Measurements from ENCODE around the gene VRK3. TPM values are rescaled to one million over a fixed set of nuclear protein-coding genes. Genes with fewer than 3 reads are reported as not detected.
"Not testable (repeated sequence)": the region's sequence is repeated elsewhere in the genome, so short reads cannot be mapped to it uniquely, and the experiment has no call there.

The VRK3 gene
- total and polyA plus RNA-seq, 4 donors, result 16.2 to 23.6 (median 20.3) TPM

DNA sequence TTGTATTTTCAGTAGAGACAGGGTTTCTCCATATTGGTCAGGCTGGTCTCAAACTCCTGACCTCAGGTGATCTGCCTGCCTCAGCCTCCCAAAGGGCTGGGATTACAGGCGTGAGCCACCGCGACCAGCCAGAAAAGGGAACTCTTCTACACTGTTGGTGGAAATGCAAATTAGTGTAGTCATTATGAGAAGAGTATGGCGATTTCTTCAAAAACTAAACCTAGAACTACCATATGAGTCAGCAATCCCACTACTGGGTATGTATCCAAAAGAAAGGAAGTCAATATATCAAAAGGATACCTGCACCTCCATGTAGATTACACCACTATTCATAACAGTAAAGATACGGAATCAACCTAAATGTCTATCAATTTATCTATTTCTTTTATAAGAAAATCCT, 80.6 kb downstream of the VRK3 start:
- H3K27ac ChIP-seq (ENCODE audit: low read depth in 1 of 2, low read length in 2 of 2); H3K9ac ChIP-seq (ENCODE audit: low read depth in 1 of 2, low read length in 2 of 2); H3K36me3 ChIP-seq (ENCODE audit: control insufficient read depth in 4 of 4, insufficient read depth in 3 of 4, low read depth in 1 of 4, low read length in 3 of 4); H3K27me3 ChIP-seq (ENCODE audit: control insufficient read depth in 4 of 4, insufficient read depth in 4 of 4, low read length in 3 of 4); DNase-seq (ENCODE audit: low spot score); H3K4me3 ChIP-seq (ENCODE audit: low read depth in 1 of 3, low read length in 3 of 3); H3K9me3 ChIP-seq (ENCODE audit: control insufficient read depth in 4 of 4, low read length in 3 of 4); H3K4me1 ChIP-seq (ENCODE audit: control insufficient read depth in 4 of 4, insufficient read depth in 4 of 4, low read length in 3 of 4): not testable (repeated sequence)
- 77% methylated on average over 5 of the region's 5 CpGs for WGBS

DNA sequence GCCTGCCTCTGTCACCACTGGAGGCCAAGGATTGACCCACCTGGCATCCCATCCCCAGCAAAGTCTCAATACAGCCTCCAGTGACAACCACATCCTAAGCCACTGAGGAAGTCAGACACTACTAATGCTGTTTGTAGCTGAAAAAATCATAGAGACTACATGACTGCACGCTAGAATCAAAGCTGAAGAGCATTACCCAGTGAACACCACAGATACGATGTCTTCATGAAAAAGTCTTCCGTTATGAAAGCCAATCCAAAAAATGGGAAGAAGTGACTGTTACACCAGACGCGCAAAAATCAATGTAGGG, 84.7 kb downstream of the VRK3 start:
- TF ChIP-seq HNF4G (IDR thresholded peaks at IDR 0.05) (no peak), RAD21 (IDR thresholded peaks at IDR 0.05) (no peak), RXRA (IDR thresholded peaks at IDR 0.05) (no peak), SP1 (IDR thresholded peaks at IDR 0.05) (no peak), NR2F2 (IDR thresholded peaks at IDR 0.05) (no peak), HNF4A (conservative IDR thresholded peaks at IDR 0.05) (no peak), GABPA (IDR thresholded peaks at IDR 0.05 in 1 of 2, conservative IDR thresholded peaks at IDR 0.05 in 1 of 2) (no peak), FOXA2 (IDR thresholded peaks at IDR 0.05) (no peak), FOXA1 (IDR thresholded peaks at IDR 0.05) (no peak), JUND (IDR thresholded peaks at IDR 0.05) (no peak)
- TF ChIP-seq, protein P1, sequence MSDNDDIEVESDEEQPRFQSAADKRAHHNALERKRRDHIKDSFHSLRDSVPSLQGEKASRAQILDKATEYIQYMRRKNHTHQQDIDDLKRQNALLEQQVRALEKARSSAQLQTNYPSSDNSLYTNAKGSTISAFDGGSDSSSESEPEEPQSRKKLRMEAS (IDR thresholded peaks at IDR 0.05), result no peak
- TF ChIP-seq, protein P2, sequence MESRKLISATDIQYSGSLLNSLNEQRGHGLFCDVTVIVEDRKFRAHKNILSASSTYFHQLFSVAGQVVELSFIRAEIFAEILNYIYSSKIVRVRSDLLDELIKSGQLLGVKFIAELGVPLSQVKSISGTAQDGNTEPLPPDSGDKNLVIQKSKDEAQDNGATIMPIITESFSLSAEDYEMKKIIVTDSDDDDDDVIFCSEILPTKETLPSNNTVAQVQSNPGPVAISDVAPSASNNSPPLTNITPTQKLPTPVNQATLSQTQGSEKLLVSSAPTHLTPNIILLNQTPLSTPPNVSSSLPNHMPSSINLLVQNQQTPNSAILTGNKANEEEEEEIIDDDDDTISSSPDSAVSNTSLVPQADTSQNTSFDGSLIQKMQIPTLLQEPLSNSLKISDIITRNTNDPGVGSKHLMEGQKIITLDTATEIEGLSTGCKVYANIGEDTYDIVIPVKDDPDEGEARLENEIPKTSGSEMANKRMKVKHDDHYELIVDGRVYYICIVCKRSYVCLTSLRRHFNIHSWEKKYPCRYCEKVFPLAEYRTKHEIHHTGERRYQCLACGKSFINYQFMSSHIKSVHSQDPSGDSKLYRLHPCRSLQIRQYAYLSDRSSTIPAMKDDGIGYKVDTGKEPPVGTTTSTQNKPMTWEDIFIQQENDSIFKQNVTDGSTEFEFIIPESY (IDR thresholded peaks at IDR 0.05), result no peak
- TF ChIP-seq, protein P3, sequence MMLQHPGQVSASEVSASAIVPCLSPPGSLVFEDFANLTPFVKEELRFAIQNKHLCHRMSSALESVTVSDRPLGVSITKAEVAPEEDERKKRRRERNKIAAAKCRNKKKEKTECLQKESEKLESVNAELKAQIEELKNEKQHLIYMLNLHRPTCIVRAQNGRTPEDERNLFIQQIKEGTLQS (IDR thresholded peaks at IDR 0.05), result no peak
- TF ChIP-seq, protein P4, sequence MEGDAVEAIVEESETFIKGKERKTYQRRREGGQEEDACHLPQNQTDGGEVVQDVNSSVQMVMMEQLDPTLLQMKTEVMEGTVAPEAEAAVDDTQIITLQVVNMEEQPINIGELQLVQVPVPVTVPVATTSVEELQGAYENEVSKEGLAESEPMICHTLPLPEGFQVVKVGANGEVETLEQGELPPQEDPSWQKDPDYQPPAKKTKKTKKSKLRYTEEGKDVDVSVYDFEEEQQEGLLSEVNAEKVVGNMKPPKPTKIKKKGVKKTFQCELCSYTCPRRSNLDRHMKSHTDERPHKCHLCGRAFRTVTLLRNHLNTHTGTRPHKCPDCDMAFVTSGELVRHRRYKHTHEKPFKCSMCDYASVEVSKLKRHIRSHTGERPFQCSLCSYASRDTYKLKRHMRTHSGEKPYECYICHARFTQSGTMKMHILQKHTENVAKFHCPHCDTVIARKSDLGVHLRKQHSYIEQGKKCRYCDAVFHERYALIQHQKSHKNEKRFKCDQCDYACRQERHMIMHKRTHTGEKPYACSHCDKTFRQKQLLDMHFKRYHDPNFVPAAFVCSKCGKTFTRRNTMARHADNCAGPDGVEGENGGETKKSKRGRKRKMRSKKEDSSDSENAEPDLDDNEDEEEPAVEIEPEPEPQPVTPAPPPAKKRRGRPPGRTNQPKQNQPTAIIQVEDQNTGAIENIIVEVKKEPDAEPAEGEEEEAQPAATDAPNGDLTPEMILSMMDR (IDR thresholded peaks at IDR 0.05; ENCODE audit: low read depth, low read length, missing input control), result no peak
- TF ChIP-seq, protein P5, sequence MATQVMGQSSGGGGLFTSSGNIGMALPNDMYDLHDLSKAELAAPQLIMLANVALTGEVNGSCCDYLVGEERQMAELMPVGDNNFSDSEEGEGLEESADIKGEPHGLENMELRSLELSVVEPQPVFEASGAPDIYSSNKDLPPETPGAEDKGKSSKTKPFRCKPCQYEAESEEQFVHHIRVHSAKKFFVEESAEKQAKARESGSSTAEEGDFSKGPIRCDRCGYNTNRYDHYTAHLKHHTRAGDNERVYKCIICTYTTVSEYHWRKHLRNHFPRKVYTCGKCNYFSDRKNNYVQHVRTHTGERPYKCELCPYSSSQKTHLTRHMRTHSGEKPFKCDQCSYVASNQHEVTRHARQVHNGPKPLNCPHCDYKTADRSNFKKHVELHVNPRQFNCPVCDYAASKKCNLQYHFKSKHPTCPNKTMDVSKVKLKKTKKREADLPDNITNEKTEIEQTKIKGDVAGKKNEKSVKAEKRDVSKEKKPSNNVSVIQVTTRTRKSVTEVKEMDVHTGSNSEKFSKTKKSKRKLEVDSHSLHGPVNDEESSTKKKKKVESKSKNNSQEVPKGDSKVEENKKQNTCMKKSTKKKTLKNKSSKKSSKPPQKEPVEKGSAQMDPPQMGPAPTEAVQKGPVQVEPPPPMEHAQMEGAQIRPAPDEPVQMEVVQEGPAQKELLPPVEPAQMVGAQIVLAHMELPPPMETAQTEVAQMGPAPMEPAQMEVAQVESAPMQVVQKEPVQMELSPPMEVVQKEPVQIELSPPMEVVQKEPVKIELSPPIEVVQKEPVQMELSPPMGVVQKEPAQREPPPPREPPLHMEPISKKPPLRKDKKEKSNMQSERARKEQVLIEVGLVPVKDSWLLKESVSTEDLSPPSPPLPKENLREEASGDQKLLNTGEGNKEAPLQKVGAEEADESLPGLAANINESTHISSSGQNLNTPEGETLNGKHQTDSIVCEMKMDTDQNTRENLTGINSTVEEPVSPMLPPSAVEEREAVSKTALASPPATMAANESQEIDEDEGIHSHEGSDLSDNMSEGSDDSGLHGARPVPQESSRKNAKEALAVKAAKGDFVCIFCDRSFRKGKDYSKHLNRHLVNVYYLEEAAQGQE (IDR thresholded peaks at IDR 0.05), result no peak
- no peaks in the 10 kb centered on the region for H3K36me3 ChIP-seq (ENCODE audit: control insufficient read depth in 4 of 4, insufficient read depth in 3 of 4, low read depth in 1 of 4, low read length in 3 of 4)
- H3K9ac ChIP-seq (ENCODE audit: low read depth in 1 of 2, low read length in 2 of 2), result no peak overlapping the region
- 92% methylated on average over 5 of the region's 5 CpGs for WGBS
- H3K4me1 ChIP-seq (ENCODE audit: control insufficient read depth in 4 of 4, insufficient read depth in 4 of 4, low read length in 3 of 4), result peaks cover 0 to 13% (median 5%) of the 10 kb centered on the region in 4 donors
- H3K27me3 ChIP-seq (ENCODE audit: control insufficient read depth in 4 of 4, insufficient read depth in 4 of 4, low read length in 3 of 4), result no peaks in the 10 kb centered on the region
- no peaks in the 10 kb centered on the region for H3K9me3 ChIP-seq (ENCODE audit: control insufficient read depth in 4 of 4, low read length in 3 of 4)
- no peak overlapping the region for H3K4me3 ChIP-seq (ENCODE audit: low read depth in 1 of 3, low read length in 3 of 3)
- no peak for DNase-seq (ENCODE audit: low spot score)
- no peak overlapping the region for H3K27ac ChIP-seq (ENCODE audit: low read depth in 1 of 2, low read length in 2 of 2)

All from liver (tissue), 9 donors.